GM21360 (cell line): ENCODE results near the gene KAZN.

Source experiments
- ATAC-seq: cut with Tn5 transposase; IDR thresholded peaks from one replicate; pipeline ENCODE4 v1.9.1; 2021; ENCODE audit warnings: mild to moderate bottlenecking, moderate library complexity; ENCODE audit not compliant: unreplicated experiment

The KAZN gene

GRCh38 chr1:14738647-14739046 is 140.2 kb downstream of the KAZN start:
- no peak for ATAC-seq

GRCh38 chr1:14739082-14739832 is 140.8 kb downstream of the KAZN start:
- no peak for ATAC-seq

- no peak for ATAC-seq
Measured at GRCh38 chr1:14740016-14740415, 141.5 kb downstream of the KAZN start.

- ATAC-seq: no peak
Measured at GRCh38 chr1:14741082-14741481, 142.6 kb downstream of the KAZN start.

- ATAC-seq: no peak
Measured at GRCh38 chr1:14741532-14741931, 143.0 kb downstream of the KAZN start.

- no peak for ATAC-seq
Measured at GRCh38 chr1:14742181-14742980, 143.9 kb downstream of the KAZN start.

GRCh38 chr1:14743368-14743767 is 144.9 kb downstream of the KAZN start:
- no peak for ATAC-seq

- no peak for ATAC-seq
Measured at GRCh38 chr1:14745001-14745720, 146.7 kb downstream of the KAZN start.

- ATAC-seq: no peak
Measured at GRCh38 chr1:14745789-14746188, 147.3 kb downstream of the KAZN start.

GRCh38 chr1:14746393-14746792 is 147.9 kb downstream of the KAZN start:
- ATAC-seq: no peak

- no peak for ATAC-seq
Measured at GRCh38 chr1:14748151-14748550, 149.7 kb downstream of the KAZN start.

- no peak for ATAC-seq
Measured at GRCh38 chr1:14748977-14749376, 150.5 kb downstream of the KAZN start.

- no peak for ATAC-seq
Measured at GRCh38 chr1:14750490-14750889, 152.0 kb downstream of the KAZN start.

- ATAC-seq: no peak
Measured at GRCh38 chr1:14755518-14756252, 157.2 kb downstream of the KAZN start.

- no peak for ATAC-seq
Measured at GRCh38 chr1:14756589-14757285, 158.3 kb downstream of the KAZN start.

GRCh38 chr1:14757286-14757625 is 158.8 kb downstream of the KAZN start:
- ATAC-seq: no peak

- no peak for ATAC-seq
Measured at GRCh38 chr1:14759042-14759818, 160.7 kb downstream of the KAZN start.

GRCh38 chr1:14759843-14760242 is 161.4 kb downstream of the KAZN start:
- ATAC-seq: no peak

- ATAC-seq: no peak
Measured at GRCh38 chr1:14760780-14761179, 162.3 kb downstream of the KAZN start.
